GM21528 (cell line): ENCODE measurements around the gene MOSMO.
"Not testable (repeated sequence)": the region's sequence is repeated elsewhere in the genome, so short reads cannot be mapped to it uniquely, and the experiment has no call there.

Source experiments
- ATAC-seq: cut with Tn5 transposase; IDR thresholded peaks from one replicate; pipeline ENCODE4 v1.9.1; 2021; ENCODE audit warnings: mild to moderate bottlenecking, moderate library complexity; ENCODE audit not compliant: unreplicated experiment, low FRiP score

Gene MOSMO

GRCh38 chr16:22034503-22034902 is 26.6 kb downstream of the MOSMO start:
- no peak for ATAC-seq

GRCh38 chr16:22035153-22035552 is 27.2 kb downstream of the MOSMO start:
- no peak for ATAC-seq

- ATAC-seq, result not testable (repeated sequence)
These were observed 36.0 kb downstream of the MOSMO start for GRCh38 chr16:22043882-22044281.

GRCh38 chr16:22045888-22046287 is 38.0 kb downstream of the MOSMO start:
- not testable (repeated sequence) for ATAC-seq

- no peak for ATAC-seq
These were observed 43.1 kb downstream of the MOSMO start for GRCh38 chr16:22050963-22051362.

GRCh38 chr16:22052980-22053379 is 45.1 kb downstream of the MOSMO start:
- ATAC-seq, result no peak

- no peak for ATAC-seq
These were observed 46.0 kb downstream of the MOSMO start for GRCh38 chr16:22053921-22054341.

GRCh38 chr16:22054847-22055590 is 47.1 kb downstream of the MOSMO start:
- ATAC-seq, result no peak

GRCh38 chr16:22055881-22056280 is 48.0 kb downstream of the MOSMO start:
- ATAC-seq, result no peak

GRCh38 chr16:22063888-22064467 is 56.1 kb downstream of the MOSMO start:
- ATAC-seq, result no peak

GRCh38 chr16:22065252-22065651 is 57.3 kb downstream of the MOSMO start:
- ATAC-seq, result no peak

GRCh38 chr16:22070361-22071330 is 62.7 kb downstream of the MOSMO start:
- no peak for ATAC-seq

GRCh38 chr16:22071331-22071910 is 63.5 kb downstream of the MOSMO start:
- no peak for ATAC-seq

GRCh38 chr16:22073350-22073749 is 65.4 kb downstream of the MOSMO start:
- ATAC-seq, result no peak

GRCh38 chr16:22075043-22075757 is 67.3 kb downstream of the MOSMO start:
- no peak for ATAC-seq

GRCh38 chr16:22075776-22076175 is 67.9 kb downstream of the MOSMO start:
- ATAC-seq, result no peak

- no peak for ATAC-seq
These were observed 69.9 kb downstream of the MOSMO start for GRCh38 chr16:22077700-22078313.

- ATAC-seq, result no peak
These were observed 70.7 kb downstream of the MOSMO start for GRCh38 chr16:22078656-22079055.

GRCh38 chr16:22081050-22081449 is 73.1 kb downstream of the MOSMO start:
- no peak for ATAC-seq

GRCh38 chr16:22086440-22086839 is 78.5 kb downstream of the MOSMO start:
- ATAC-seq, result no peak
